Hippocampal formation (tissue), 2 donors: ENCODE results near the gene TMEM154.

Source experiments
- DNase-seq, 2 donors: peaks; one replicate each; lab custom pipeline; 2025; lab: John Stamatoyannopoulos, UW

TMEM154 gene

GRCh38 chr4:152630324-152630723, 49.5 kb downstream of the TMEM154 start:
- no peak for DNase-seq

GRCh38 chr4:152629908-152630307, 49.9 kb downstream of the TMEM154 start:
- DNase-seq, result no peak

DNA sequence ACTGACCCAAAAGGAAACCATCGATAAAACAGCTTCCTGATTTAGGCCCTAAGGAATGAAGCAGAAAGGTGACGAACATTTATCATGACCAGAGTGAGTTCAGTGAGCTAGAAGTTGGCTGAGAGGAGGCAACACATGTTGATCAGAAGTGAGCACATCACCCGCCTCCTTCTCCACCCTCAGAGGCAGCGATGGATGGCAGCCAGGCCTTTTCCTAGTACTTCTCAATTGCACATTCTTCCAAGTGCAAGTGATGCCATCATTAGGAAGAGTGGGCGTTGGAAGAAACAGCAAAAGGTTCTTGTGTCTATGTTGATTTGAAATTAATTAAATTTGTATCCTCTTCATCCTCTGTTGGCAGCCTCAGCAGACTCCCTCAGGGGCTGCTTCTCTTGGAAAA, 51.7 kb downstream of the TMEM154 start:
- DNase-seq, result no peak

GRCh38 chr4:152626790-152627189, 53.0 kb downstream of the TMEM154 start:
- DNase-seq, result no peak

DNA sequence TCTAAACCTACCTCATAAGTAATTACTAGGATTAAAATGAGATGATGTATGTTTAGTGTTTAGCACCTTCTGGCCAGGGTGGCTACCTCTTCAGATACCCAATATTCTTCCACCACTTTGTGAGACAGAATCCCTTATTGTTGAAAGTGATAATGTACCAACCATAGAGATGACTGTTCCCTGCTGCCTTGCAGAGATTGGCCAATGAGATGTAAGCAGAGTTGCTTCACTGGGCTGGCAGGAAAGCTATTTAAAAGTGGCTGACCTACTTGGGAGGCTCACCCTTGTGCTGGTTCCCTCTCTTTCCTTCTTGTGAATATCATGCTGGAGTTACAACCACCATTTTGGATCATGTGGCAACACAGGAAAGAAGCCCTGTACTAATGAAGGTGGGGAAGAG, 58.9 kb downstream of the TMEM154 start:
- DNase-seq, result no peak

DNA sequence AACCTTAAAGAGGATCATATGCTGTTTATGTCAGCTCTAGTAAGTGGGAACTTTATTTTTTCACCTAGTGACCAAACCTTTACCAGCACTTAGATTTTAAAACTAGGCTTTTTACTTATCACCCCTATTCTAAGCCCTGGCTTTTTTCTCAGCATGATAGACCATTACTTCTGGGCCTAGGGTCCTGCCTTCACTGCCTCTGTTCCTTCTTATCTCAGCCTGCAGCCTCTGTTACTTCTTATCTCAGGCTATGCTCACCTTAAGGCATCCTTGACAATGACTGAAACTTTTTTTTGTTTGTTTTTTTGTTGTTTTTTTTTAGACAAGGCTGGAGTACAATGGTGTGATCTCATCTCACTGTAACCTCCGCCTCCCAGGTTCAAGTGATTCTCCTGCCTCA, 59.6 kb downstream of the TMEM154 start:
- no peak for DNase-seq

DNA sequence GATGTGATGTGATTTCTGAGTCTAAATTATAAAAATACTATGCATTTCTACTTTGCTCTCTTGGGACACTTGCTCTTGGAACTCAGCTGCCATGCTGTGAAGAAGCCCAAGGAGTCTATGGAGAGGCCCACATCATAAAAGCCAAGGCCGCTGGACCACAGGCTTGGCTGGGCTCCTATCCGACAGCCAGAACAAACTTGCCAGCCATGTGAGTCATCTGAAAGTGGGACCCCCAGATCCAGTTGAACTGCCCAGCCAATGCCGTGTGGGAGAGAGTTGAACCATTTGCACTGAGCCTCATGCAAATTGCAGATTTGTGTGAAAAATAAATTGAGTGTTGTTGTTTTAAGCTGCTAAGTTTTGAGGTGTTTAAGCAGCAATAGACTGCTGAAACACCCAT, 60.2 kb downstream of the TMEM154 start:
- DNase-seq, result no peak

DNA sequence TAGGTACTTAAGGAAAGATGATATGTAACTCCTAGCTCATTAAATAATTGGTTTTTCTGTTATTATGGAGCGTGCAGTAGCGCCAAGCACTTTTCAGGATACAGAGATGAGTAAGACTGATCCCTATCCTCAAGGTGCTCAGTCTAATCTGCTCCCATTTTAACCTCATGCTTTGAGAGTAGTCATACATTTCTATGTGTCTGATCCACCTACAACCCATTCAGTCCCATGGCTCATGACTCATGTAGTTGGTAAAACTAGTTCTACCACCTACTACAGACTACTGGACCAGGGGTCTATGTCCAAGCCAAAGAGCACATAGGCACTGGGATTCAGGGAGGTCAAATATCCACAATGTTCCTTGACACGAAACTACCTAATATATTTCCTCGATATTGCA, 60.8 kb downstream of the TMEM154 start:
- DNase-seq, result no peak

DNA sequence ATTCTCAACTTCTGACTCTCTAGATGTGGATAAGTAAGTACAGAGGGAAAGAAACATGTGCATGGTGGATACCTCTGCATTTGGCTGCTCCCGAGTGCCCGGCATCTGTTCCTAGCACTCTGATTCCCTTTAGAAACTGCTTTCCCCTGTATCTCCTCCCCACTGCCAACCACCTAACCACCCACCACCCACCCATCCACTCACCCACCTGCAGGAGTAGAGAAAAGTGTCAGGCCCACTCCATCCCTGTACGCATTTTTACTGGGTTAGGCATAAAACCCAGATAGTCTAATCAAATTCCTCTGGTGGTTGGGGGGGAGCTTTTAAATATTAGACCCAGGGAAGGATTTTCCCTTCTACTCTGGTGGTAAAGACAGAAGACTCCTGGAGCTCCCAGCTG, 63.0 kb downstream of the TMEM154 start:
- no peak for DNase-seq

- DNase-seq, result no peak
Observed at GRCh38 chr4:152613841-152614721, 65.7 kb downstream of the TMEM154 start.

- DNase-seq, result no peak
Observed at GRCh38 chr4:152613351-152613750, 66.4 kb downstream of the TMEM154 start.

GRCh38 chr4:152610131-152610530, 69.7 kb downstream of the TMEM154 start:
- no peak for DNase-seq

- no peak for DNase-seq
Observed at GRCh38 chr4:152609481-152609880, 70.3 kb downstream of the TMEM154 start.

- DNase-seq, result no peak
Observed at GRCh38 chr4:152607178-152607577, 72.6 kb downstream of the TMEM154 start.

DNA sequence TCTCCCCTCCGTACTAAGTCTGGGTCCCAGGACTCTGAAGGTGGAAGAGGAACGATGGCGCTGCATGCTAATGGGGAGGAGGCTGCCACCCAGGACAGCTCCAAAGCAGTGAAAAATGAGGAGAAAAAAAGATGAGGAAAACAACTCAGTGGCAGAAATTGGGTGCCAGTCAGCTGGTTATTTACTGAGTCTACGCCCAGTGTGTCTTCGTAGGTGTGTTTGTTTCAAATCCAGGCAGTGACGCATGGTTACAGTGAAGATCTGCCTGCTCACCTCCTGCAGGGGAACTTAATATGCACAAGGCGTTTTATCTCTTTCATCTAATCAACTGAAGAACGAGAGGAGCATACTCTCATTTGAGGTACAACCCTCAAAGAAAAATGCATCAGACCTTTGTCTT, 73.0 kb downstream of the TMEM154 start:
- DNase-seq, result no peak

DNA sequence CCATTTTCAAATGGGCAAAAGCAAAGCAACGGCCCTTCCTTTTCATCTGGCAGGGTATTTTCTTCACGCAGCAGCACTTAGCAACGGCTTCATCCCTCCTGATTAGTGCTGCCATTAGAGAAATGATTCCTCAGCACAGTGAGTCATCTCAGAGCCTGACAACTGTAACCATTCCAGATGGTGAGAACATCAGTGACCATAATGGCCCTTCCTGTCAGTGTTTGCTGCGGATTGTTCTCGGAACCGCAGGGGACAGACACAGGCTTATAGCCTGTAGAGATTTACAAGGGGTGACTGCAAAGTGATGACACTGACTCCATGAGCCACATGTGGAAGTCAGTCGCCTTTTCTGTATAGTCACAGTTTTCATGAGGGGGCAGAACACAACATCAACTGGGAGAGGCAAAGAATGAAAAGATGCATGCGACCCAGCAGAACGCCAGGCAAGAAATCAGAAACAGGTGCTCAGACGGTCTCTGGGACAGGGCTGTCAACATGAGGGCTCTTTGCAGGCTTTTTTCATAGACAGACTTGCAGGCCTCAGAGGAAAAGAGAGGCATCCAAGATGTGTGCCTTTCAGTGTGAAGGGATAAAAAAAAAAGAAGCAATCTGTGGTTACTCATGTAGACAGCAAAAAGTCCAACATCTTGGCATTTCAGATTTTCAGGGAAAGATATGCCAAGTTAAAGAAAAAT, 74.0 kb downstream of the TMEM154 start:
- DNase-seq, result no peak

DNA sequence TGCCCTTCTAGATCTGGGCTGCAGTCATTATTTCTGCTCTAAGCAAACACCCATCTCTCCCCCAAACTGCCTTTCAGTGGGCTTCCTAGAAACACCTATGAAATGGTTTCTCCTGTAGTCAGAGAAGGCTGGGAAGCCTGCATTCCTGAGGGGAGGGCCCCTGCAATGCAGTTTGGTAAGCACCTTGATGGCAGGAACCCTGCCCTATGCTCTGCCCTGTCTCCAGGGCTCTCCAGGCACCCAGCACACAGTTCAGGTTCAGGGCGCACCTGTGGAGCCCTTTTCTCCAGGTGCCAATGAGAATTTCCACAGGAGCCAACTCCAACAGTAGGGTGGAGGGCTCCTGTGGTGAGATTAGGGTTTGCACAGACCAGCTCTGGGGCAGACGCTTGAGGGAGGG, 74.8 kb downstream of the TMEM154 start:
- no peak for DNase-seq

DNA sequence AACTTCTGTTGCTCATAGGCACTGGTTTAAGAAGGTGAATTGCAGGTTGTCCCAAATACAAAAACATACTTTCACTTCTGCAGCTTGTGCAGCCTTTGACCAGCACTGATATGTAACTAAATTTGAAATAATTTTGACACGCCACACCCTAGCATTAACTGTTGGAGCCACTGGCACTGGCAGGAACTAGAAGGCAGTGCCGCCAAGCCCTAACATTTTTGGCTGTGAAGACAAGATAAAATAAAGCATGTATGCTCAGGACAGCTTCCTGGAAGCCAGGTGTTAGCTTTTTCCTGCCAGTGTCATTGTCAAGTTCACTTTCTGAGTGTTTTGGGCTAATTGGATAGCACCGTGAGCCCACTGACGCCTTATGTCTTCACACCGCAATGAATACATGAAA, 78.6 kb downstream of the TMEM154 start:
- no peak for DNase-seq

GRCh38 chr4:152599636-152600035, 80.2 kb downstream of the TMEM154 start:
- no peak for DNase-seq

GRCh38 chr4:152599095-152599494, 80.7 kb downstream of the TMEM154 start:
- DNase-seq, result no peak

DNA sequence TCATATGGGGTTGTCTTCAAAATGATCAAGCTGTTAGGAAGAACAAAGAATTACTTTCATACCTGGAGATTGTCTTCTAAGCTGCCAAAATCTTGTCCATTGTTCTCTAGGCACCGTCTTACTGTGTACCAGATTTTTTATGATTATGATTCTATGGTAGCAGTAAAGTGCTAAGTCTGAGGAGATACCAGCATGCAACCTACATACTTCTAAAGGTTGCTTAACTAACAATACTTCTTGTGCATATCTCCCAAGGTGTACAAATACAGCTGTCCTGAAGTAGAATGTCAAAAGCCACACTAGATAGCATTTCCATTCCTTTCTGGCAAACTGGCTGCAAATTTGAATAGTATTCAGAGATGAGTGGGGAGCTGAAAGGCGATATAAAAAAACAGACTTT, 81.3 kb downstream of the TMEM154 start:
- no peak for DNase-seq

GRCh38 chr4:152594978-152595925, 84.5 kb downstream of the TMEM154 start:
- no peak for DNase-seq
